Loucy (cell line): ENCODE results near the gene CETP.

Source experiments
- H2AFZ ChIP-seq: fragments of 200-600 bp; sonication (generic); 2 replicates; pipeline ENCODE4 v1.6.0; 2016; ENCODE audit warnings: antibody characterized with exemption, mild to moderate bottlenecking, low read length, moderate library complexity
- H3F3A ChIP-seq: fragments of 200-600 bp; 2 replicates; pipeline ENCODE4 v1.6.0; 2016; ENCODE audit warnings: antibody characterized with exemption, low read depth, mild to moderate bottlenecking
- H3K27me3 ChIP-seq: fragments of 200-600 bp; sonication (generic); 2 replicates; pipeline ENCODE4 v1.6.1; 2014; ENCODE audit warnings: low read length, mild to moderate bottlenecking; ENCODE audit not compliant: insufficient read depth, poor library complexity, severe bottlenecking
- H3K36me3 ChIP-seq: fragments of 200-600 bp; sonication (generic); 2 replicates; pipeline ENCODE4 v1.6.1; 2016; ENCODE audit warnings: low read length; ENCODE audit not compliant: insufficient read depth
- H3K4me1 ChIP-seq: fragments of 200-600 bp; sonication (generic); 2 replicates; pipeline ENCODE4 v1.5.1; 2014; ENCODE audit warnings: low read length, mild to moderate bottlenecking; ENCODE audit not compliant: insufficient read depth, poor library complexity, severe bottlenecking
- H3K4me2 ChIP-seq: fragments of 200-600 bp; sonication (generic); 2 replicates; pipeline ENCODE4 v1.6.0; 2014; ENCODE audit warnings: antibody characterized with exemption, low read length, low read depth, mild to moderate bottlenecking; ENCODE audit not compliant: poor library complexity, severe bottlenecking
- H3K4me3 ChIP-seq: fragments of 200-600 bp; sonication (generic); 2 replicates; pipeline ENCODE4 v1.5.1; 2014; ENCODE audit warnings: low read length, mild to moderate bottlenecking, mixed read lengths; ENCODE audit not compliant: poor library complexity, severe bottlenecking
- H3K79me2 ChIP-seq: fragments of 200-600 bp; sonication (generic); 2 replicates; pipeline ENCODE4 v1.6.1; 2014; ENCODE audit warnings: low read length; ENCODE audit not compliant: insufficient read depth
- H3K9ac ChIP-seq: fragments of 200-600 bp; sonication (generic); 2 replicates; pipeline ENCODE4 v1.6.0; 2014; ENCODE audit warnings: mild to moderate bottlenecking, low read depth, low read length, moderate library complexity; ENCODE audit not compliant: poor library complexity, severe bottlenecking
- H3K9me2 ChIP-seq: fragments of 200-600 bp; sonication (generic); replicated peaks from 2 replicates; pipeline ENCODE4 v1.6.1; 2016; ENCODE audit warnings: low read depth, low read length, mixed read lengths
- H3K9me3 ChIP-seq: fragments of 200-600 bp; sonication (generic); 2 replicates; pipeline ENCODE4 v1.6.1; 2014; ENCODE audit warnings: mild to moderate bottlenecking, antibody characterized with exemption, low read length, low read depth; ENCODE audit not compliant: insufficient read depth
- H4K20me1 ChIP-seq: fragments of 200-600 bp; sonication (generic); 2 replicates; pipeline ENCODE4 v1.6.0; 2014; ENCODE audit warnings: antibody characterized with exemption, low read length, mild to moderate bottlenecking; ENCODE audit not compliant: insufficient read depth, poor library complexity, severe bottlenecking
- EZH2phosphoT487 ChIP-seq: fragments of 200-600 bp; IDR thresholded peaks from 2 replicates; pipeline ENCODE4 v1.6.1; 2018; ENCODE audit warnings: antibody characterized with exemption, mild to moderate bottlenecking, moderate library complexity, borderline replicate concordance
- TF ChIP-seq, protein P1 (sequence below): fragments of 200-600 bp; sonication (generic); conservative IDR thresholded peaks from 2 replicates; pipeline ENCODE4 v1.5.1; 2014; ENCODE audit warnings: mild to moderate bottlenecking, antibody characterized with exemption, low read length

CETP gene

DNA sequence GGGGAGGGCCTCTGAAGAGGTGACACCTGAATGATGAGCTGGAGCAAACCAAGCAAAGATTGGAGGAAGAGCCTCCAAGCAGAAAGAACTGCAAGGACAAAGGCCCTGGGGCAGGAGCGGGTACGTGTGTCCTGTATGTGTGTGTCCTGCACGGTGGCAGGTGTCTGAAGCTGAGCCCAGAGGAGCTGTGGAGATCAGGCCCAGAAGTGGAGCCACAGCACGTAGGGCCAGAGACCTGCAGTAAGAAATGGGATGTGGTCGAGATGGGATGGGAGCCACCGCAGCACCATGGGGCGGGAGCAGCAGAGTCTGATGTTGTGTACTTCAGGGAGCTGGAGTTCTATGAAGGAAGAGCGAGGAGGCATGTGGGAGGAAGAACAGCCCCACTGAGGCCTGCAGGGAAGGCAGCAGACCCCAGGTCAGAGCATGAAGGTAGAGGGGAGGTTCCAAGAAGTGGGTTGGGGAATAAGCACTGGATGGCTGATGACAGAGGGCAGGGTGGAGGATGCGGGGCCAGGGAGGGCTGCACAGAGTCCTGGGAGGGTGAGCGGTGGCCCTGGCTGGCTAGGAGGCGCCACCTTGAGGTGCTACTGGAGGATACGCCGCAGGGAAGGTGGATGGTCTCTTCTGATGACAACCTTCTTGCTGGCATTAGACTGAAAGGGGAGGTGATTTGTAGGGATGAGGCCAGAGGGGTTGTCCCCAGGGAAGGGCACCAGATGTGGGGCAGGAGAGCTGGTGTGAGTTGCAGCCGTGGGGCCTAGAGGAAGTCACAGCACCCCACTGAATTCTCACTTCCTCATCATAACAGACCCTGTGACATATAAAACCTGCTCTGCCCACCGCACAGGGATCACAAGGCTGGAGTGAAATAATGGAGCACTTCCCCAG, 10.6 kb upstream of the CETP start:
- Histone ChIP-seq H3K79me2 (no peaks in the 10 kb centered on the region), H3K27me3 (no peaks in the 10 kb centered on the region), H3K4me3 (no peak overlapping the region), H3K4me2 (no peak overlapping the region), H3K36me3 (no peaks in the 10 kb centered on the region), H3K4me1 (no peaks in the 10 kb centered on the region), H2AFZ (no peak overlapping the region), H3F3A (no peaks in the 10 kb centered on the region), H3K9me3 (no peaks in the 10 kb centered on the region), H3K9me2 (no peaks in the 10 kb centered on the region), H4K20me1 (no peaks in the 10 kb centered on the region), H3K9ac (no peak overlapping the region)
- TF ChIP-seq EZH2phosphoT487 = no peak
- TF ChIP-seq, protein P1, sequence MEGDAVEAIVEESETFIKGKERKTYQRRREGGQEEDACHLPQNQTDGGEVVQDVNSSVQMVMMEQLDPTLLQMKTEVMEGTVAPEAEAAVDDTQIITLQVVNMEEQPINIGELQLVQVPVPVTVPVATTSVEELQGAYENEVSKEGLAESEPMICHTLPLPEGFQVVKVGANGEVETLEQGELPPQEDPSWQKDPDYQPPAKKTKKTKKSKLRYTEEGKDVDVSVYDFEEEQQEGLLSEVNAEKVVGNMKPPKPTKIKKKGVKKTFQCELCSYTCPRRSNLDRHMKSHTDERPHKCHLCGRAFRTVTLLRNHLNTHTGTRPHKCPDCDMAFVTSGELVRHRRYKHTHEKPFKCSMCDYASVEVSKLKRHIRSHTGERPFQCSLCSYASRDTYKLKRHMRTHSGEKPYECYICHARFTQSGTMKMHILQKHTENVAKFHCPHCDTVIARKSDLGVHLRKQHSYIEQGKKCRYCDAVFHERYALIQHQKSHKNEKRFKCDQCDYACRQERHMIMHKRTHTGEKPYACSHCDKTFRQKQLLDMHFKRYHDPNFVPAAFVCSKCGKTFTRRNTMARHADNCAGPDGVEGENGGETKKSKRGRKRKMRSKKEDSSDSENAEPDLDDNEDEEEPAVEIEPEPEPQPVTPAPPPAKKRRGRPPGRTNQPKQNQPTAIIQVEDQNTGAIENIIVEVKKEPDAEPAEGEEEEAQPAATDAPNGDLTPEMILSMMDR = peak; percentile 87

DNA sequence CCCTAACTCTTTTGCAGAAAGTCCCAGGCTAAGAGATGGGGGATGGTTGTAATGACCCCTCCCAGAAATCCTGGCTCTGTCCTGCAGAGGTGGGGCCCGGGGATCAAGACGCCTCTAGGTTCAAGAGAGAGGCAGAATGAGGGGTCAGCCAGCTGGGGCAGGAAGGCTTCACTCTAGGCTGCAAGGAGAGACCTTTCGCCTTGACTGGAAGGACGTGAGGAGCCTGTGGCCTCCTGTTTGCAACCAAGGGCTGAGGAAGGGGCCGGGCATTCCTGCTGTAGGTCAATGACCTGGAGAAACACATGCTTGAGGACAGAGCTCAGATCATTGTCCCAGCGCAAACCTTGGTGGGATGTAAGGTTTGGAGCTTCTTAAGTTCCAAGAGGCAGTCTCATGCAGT, 8.7 kb upstream of the CETP start:
- Histone ChIP-seq H3K79me2 (no peaks in the 10 kb centered on the region), H2AFZ (no peak overlapping the region), H4K20me1 (no peaks in the 10 kb centered on the region), H3F3A (no peaks in the 10 kb centered on the region), H3K4me2 (no peak overlapping the region), H3K4me3 (no peak overlapping the region), H3K4me1 (no peaks in the 10 kb centered on the region), H3K27me3 (no peaks in the 10 kb centered on the region), H3K36me3 (no peaks in the 10 kb centered on the region), H3K9me3 (no peaks in the 10 kb centered on the region), H3K9ac (no peak overlapping the region), H3K9me2 (no peaks in the 10 kb centered on the region)
- TF ChIP-seq, protein P1 = no peak
- TF ChIP-seq EZH2phosphoT487 = no peak

DNA sequence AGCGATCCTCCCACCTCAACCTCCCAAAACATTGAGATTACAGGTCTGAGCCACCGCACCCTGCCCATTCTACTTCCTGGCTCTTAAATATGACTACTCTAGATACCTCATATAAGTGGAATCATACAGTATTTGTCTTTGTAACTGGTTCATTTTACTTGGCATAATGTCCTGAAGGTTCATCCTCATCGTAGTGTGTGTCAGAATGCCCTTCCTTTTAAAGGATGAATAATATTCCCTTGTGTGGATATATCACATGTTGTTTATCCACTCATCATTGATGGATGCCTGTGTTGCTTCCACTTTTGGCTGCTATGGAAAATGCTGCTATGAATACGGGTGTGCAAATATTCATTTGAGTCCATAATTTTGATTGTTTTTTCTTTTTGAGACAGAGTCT, 5.7 kb upstream of the CETP start:
- Histone ChIP-seq H2AFZ (no peak overlapping the region), H3K4me1 (no peaks in the 10 kb centered on the region), H3K79me2 (no peaks in the 10 kb centered on the region), H3F3A (no peaks in the 10 kb centered on the region), H3K27me3 (no peaks in the 10 kb centered on the region), H3K9ac (no peak overlapping the region), H3K4me3 (no peak overlapping the region), H3K9me3 (no peaks in the 10 kb centered on the region), H3K9me2 (no peaks in the 10 kb centered on the region), H3K36me3 (no peaks in the 10 kb centered on the region), H4K20me1 (no peaks in the 10 kb centered on the region), H3K4me2 (no peak overlapping the region)
- TF ChIP-seq EZH2phosphoT487 = no peak
- TF ChIP-seq, protein P1 = no peak
